Neural crest cell (in vitro differentiated cells): ENCODE measurements around the gene ATAD1. TPM values are rescaled to one million over a fixed set of nuclear protein-coding genes. Genes with fewer than 3 reads are reported as not detected.
"Not testable (repeated sequence)": the region's sequence is repeated elsewhere in the genome, so short reads cannot be mapped to it uniquely, and the experiment has no call there.

Experiments
- DNase-seq: peaks from one replicate; pipeline ENCODE4 v3.0.0; 2021; ENCODE audit warnings: low read depth, mixed read lengths, low spot score
- H3K27ac Mint-ChIP-seq: one replicate; pipeline ENCODE4 v1.8.0; 2021; ENCODE audit warnings: mild to moderate bottlenecking, mixed read lengths; ENCODE audit not compliant: unreplicated experiment
- H3K27me3 Mint-ChIP-seq: 2 replicates; pipeline ENCODE4 v1.8.0; 2021; ENCODE audit warnings: low read depth, mild to moderate bottlenecking, mixed read lengths
- H3K36me3 Mint-ChIP-seq: 2 replicates; pipeline ENCODE4 v1.8.0; 2021; ENCODE audit warnings: low read depth, mild to moderate bottlenecking, mixed read lengths
- H3K4me1 Mint-ChIP-seq: 2 replicates; pipeline ENCODE4 v1.8.0; 2021; ENCODE audit warnings: mixed read lengths
- H3K4me3 Mint-ChIP-seq: one replicate; pipeline ENCODE4 v1.8.0; 2021; ENCODE audit warnings: mild to moderate bottlenecking, mixed read lengths
- H3K9me3 Mint-ChIP-seq: 2 replicates; pipeline ENCODE4 v1.8.0; 2021; ENCODE audit warnings: mixed read lengths
- CTCF ChIP-seq: fragments of 200-600 bp; sonication (generic); conservative IDR thresholded peaks from 2 replicates; pipeline ENCODE4 v1.5.0; 2021; ENCODE audit warnings: antibody characterized with exemption, mild to moderate bottlenecking
- total RNA-seq: library from RNA; stranded (reverse); gene quantifications from 2 replicates; pipeline ENCODE4 v1.2.1, GENCODE V29; 2021

Gene ATAD1
- total RNA-seq, 1 donor from 2014 or later = 43.6 TPM

- Mint-ChIP-seq H3K27me3 (no peaks in the 10 kb centered on the region), H3K4me1 (peaks cover 5% of the 10 kb centered on the region), H3K9me3 (peaks cover 5% of the 10 kb centered on the region), H3K27ac (no peak overlapping the region), H3K36me3 (no peaks in the 10 kb centered on the region), H3K4me3 (no peak overlapping the region)
- DNase-seq = no peak
- TF ChIP-seq CTCF = no peak
Measured at GRCh38 chr10:87838650-87839049, 20.6 kb upstream of the ATAD1 start.

GRCh38 chr10:87837445-87837844 is 19.4 kb upstream of the ATAD1 start:
- no peaks in the 10 kb centered on the region for H3K36me3 Mint-ChIP-seq
- H3K4me1 Mint-ChIP-seq = no peaks in the 10 kb centered on the region
- no peaks in the 10 kb centered on the region for H3K27me3 Mint-ChIP-seq
- no peak for TF ChIP-seq CTCF
- H3K4me3 Mint-ChIP-seq = no peak overlapping the region
- no peaks in the 10 kb centered on the region for H3K9me3 Mint-ChIP-seq
- DNase-seq = no peak
- no peak overlapping the region for H3K27ac Mint-ChIP-seq

- TF ChIP-seq CTCF = no peak
- Mint-ChIP-seq H3K27me3 (no peaks in the 10 kb centered on the region), H3K4me3 (no peak overlapping the region), H3K27ac (no peak overlapping the region), H3K36me3 (no peaks in the 10 kb centered on the region), H3K9me3 (no peaks in the 10 kb centered on the region), H3K4me1 (no peaks in the 10 kb centered on the region)
- no peak for DNase-seq
Measured at GRCh38 chr10:87836098-87836497, 18.1 kb upstream of the ATAD1 start.

- Mint-ChIP-seq H3K9me3 (peaks cover 2% of the 10 kb centered on the region), H3K27ac (no peak overlapping the region), H3K4me1 (no peaks in the 10 kb centered on the region), H3K36me3 (peaks cover 2% of the 10 kb centered on the region), H3K4me3 (no peak overlapping the region), H3K27me3 (no peaks in the 10 kb centered on the region)
- DNase-seq = no peak
- no peak for TF ChIP-seq CTCF
Measured at GRCh38 chr10:87829986-87830729, 12.1 kb upstream of the ATAD1 start.

- H3K4me1 Mint-ChIP-seq, DNase-seq, H3K9me3 Mint-ChIP-seq, H3K36me3 Mint-ChIP-seq, H3K27me3 Mint-ChIP-seq, H3K4me3 Mint-ChIP-seq, H3K27ac Mint-ChIP-seq: not testable (repeated sequence)
Measured at GRCh38 chr10:87829051-87829450, 11.0 kb upstream of the ATAD1 start.

GRCh38 chr10:87827681-87828080 is 9.7 kb upstream of the ATAD1 start:
- Mint-ChIP-seq H3K4me1 (no peaks in the 10 kb centered on the region), H3K9me3 (peaks cover 2% of the 10 kb centered on the region), H3K4me3 (no peak overlapping the region), H3K27me3 (no peaks in the 10 kb centered on the region), H3K27ac (no peak overlapping the region), H3K36me3 (peaks cover 2% of the 10 kb centered on the region)
- no peak for DNase-seq
- no peak for TF ChIP-seq CTCF
